H1 (cell line): ENCODE data around the gene DHX36.

Experiments used
- GABPA ChIP-seq: IDR thresholded peaks from 2 replicates; pipeline ENCODE4 v1.6.1; 2011; ENCODE audit warnings: mild to moderate bottlenecking, low read length, moderate library complexity, borderline replicate concordance; ENCODE audit not compliant: insufficient read depth
- KDM5A ChIP-seq: fragments of 200-600 bp; IDR thresholded peaks from 2 replicates; pipeline ENCODE4 v1.7.1; 2012; ENCODE audit warnings: mild to moderate bottlenecking, low read length, inconsistent platforms, mixed read lengths

GRCh38 chr3:154273381-154273780 is 50.9 kb downstream of the DHX36 start:
- no peak for TF ChIP-seq KDM5A
- TF ChIP-seq GABPA: no peak
